ENCODE measurements around the gene DHX58.

DNA sequence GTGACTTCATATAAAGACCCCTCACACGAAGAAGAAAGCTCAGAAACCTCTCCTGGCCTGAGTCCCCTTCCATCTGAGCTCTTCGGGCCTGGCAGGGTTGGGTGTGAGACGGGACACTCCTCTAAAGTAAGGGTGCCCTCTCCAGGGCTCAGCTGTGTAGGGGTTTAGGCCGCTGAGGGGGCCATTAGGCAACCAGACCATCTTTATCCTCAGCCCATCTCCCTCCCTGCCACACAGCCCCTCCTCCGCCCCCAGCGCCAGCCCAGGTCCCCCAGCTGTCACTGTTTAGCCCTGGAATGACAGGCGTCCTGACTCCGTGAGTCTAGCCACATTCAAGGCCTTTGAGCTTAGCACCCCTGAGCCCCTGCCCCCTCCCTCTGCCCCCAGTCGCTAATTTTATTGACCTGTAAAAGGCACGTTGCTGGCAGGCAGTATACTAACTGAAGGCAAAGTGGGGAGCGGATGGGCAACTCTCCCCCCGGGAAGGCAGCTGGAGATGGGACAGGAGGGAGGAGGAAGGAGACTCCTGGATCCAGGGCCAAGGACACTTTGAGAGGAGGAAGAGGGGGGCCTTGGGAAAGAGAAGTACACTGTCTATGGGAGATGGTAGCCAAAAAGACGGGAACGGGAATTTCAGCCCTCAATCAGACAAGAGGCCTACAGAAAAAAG, 13.6 kb downstream of the DHX58 start:
- TF ChIP-seq NRF1 (IDR thresholded peaks at IDR 0.05; ENCODE audit: low read depth, low read length): no peak
- no peak for TF ChIP-seq FOXM1 (IDR thresholded peaks at IDR 0.05; ENCODE audit: low read depth)

Measured in SK-N-SH (cell line).